IMR-90 (cell line): ENCODE measurements around the gene CYS1. TPM values are rescaled to one million over a fixed set of nuclear protein-coding genes. Genes with fewer than 3 reads are reported as not detected.

Source experiments
- ATAC-seq: fragments of 200-7000 bp; cut with Tn5 transposase; 2 replicates; pipeline ENCODE4 v1.9.1; 2020; ENCODE audit warnings: low read depth, mild to moderate bottlenecking, moderate library complexity
- BruUV-seq: library from RNA; stranded (reverse); fragments of 400-500 nt; replicated peaks from 2 replicates; lab custom pipeline; 2021; lab: Mats Ljungman, UMichigan
- CTCF ChIA-PET: fragments of 300-600 bp; formaldehyde crosslinking; extraction: SDS; loops from one replicate; lab custom pipeline; 2021; ENCODE audit warnings: antibody characterized with exemption; lab: Yijun Ruan, JAX
- POLR2A ChIA-PET: fragments of 300-600 bp; sonication (Branson Sonifier 250); formaldehyde crosslinking; loops from one replicate; lab custom pipeline; 2022; ENCODE audit warnings: antibody characterized with exemption; ENCODE audit not compliant: unreplicated experiment; lab: Charles Lee
- DNase-seq: peaks from one replicate; pipeline ENCODE4 v3.0.0; 2013
- H2AFZ ChIP-seq: replicated peaks from 2 replicates; pipeline ENCODE3; 2013; ENCODE audit warnings: low read length, mild to moderate bottlenecking; ENCODE audit not compliant: poor library complexity
- H2AK5ac ChIP-seq: 2 replicates; pipeline ENCODE4 v1.6.1; 2013; ENCODE audit warnings: low read depth, low read length, inconsistent platforms
- H2AK9ac ChIP-seq: replicated peaks from 2 replicates; pipeline ENCODE3; 2013; ENCODE audit warnings: mild to moderate bottlenecking, low read depth, low read length, moderate library complexity; ENCODE audit not compliant: poor library complexity
- H2BK120ac ChIP-seq: 2 replicates; pipeline ENCODE4 v1.6.1; 2013; ENCODE audit warnings: low read depth, low read length, inconsistent platforms
- H2BK15ac ChIP-seq: 3 replicates; pipeline ENCODE4 v1.6.1; 2013; ENCODE audit warnings: low read depth, low read length, inconsistent platforms
- H2BK20ac ChIP-seq: 2 replicates; pipeline ENCODE4 v1.6.1; 2013; ENCODE audit warnings: low read depth, mild to moderate bottlenecking, inconsistent platforms, low read length, moderate library complexity
- H2BK5ac ChIP-seq: 2 replicates; pipeline ENCODE4 v1.6.1; 2013; ENCODE audit warnings: mild to moderate bottlenecking, low read depth, low read length, inconsistent platforms; ENCODE audit not compliant: poor library complexity, severe bottlenecking
- H3K14ac ChIP-seq: replicated peaks from 2 replicates; pipeline ENCODE4 v1.6.1; 2013; ENCODE audit warnings: low read depth, low read length, inconsistent platforms
- H3K18ac ChIP-seq: 2 replicates; pipeline ENCODE4 v1.6.1; 2013; ENCODE audit warnings: low read depth, low read length, control low read depth
- H3K23ac ChIP-seq: 2 replicates; pipeline ENCODE4 v1.6.1; 2013; ENCODE audit warnings: low read depth, low read length, inconsistent platforms
- H3K27ac ChIP-seq: 2 replicates; pipeline ENCODE4 v1.5.1; 2013; ENCODE audit warnings: mild to moderate bottlenecking, control low read depth, low read length; ENCODE audit not compliant: insufficient read depth
- H3K27me3 ChIP-seq: 2 replicates; pipeline ENCODE4 v1.6.1; 2013; ENCODE audit warnings: low read length; ENCODE audit not compliant: control insufficient read depth, insufficient read depth
- H3K36me3 ChIP-seq: 2 replicates; pipeline ENCODE4 v1.6.1; 2013; ENCODE audit warnings: low read length, mixed read lengths; ENCODE audit not compliant: control insufficient read depth, insufficient read depth
- H3K4ac ChIP-seq: 2 replicates; pipeline ENCODE4 v1.6.1; 2013; ENCODE audit warnings: low read depth, low read length, inconsistent platforms
- H3K4me1 ChIP-seq: 2 replicates; pipeline ENCODE4 v1.6.1; 2013; ENCODE audit warnings: low read length, mixed read lengths; ENCODE audit not compliant: control insufficient read depth, insufficient read depth
- H3K4me2 ChIP-seq: 2 replicates; pipeline ENCODE4 v1.6.1; 2013; ENCODE audit warnings: low read depth, mild to moderate bottlenecking, control low read depth, low read length, moderate library complexity
- H3K4me3 ChIP-seq: 2 replicates; pipeline ENCODE4 v1.5.1; 2013; ENCODE audit warnings: low read depth, mild to moderate bottlenecking, control low read depth, low read length, moderate library complexity; ENCODE audit not compliant: insufficient read depth
- H3K56ac ChIP-seq: 2 replicates; pipeline ENCODE4 v1.6.1; 2013; ENCODE audit warnings: low read length, inconsistent platforms; ENCODE audit not compliant: insufficient read depth; ENCODE audit errors: extremely low read depth
- H3K79me1 ChIP-seq, 2 experiments: 2 replicates each; pipeline ENCODE4 v1.6.1; 2013; ENCODE audit warnings: low read length in 2 of 2, inconsistent platforms in 1 of 2, low read depth in 1 of 2
- H3K9ac ChIP-seq: 2 replicates; pipeline ENCODE4 v1.6.1; 2013; ENCODE audit warnings: low read depth, low read length, control low read depth
- H3K9me1 ChIP-seq: 2 replicates; pipeline ENCODE4 v1.6.1; 2013; ENCODE audit warnings: low read length, inconsistent platforms; ENCODE audit not compliant: insufficient read depth
- H3K9me3 ChIP-seq: 2 replicates; pipeline ENCODE4 v1.6.1; 2013; ENCODE audit warnings: low read length; ENCODE audit not compliant: control insufficient read depth, insufficient read depth
- H4K20me1 ChIP-seq: 2 replicates; pipeline ENCODE4 v1.6.1; 2013; ENCODE audit warnings: low read length, inconsistent platforms; ENCODE audit not compliant: insufficient read depth
- H4K5ac ChIP-seq: 2 replicates; pipeline ENCODE4 v1.6.1; 2013; ENCODE audit warnings: mild to moderate bottlenecking, low read depth, low read length, control low read depth
- H4K8ac ChIP-seq, 2 experiments: 2 replicates each; pipeline ENCODE4 v1.6.1; 2013; ENCODE audit warnings: low read depth in 2 of 2, low read length in 2 of 2, control low read depth in 1 of 2, inconsistent platforms in 1 of 2
- H4K91ac ChIP-seq: 2 replicates; pipeline ENCODE4 v1.6.1; 2013; ENCODE audit warnings: low read depth, low read length, inconsistent platforms; ENCODE audit not compliant: insufficient read depth
- BHLHE40 ChIP-seq: fragments of 150-350 bp; IDR thresholded peaks from 2 replicates; pipeline ENCODE4 v1.6.1; 2016; ENCODE audit warnings: mild to moderate bottlenecking, low read depth, low read length
- CEBPB ChIP-seq: IDR thresholded peaks from 2 replicates; pipeline ENCODE4 v1.6.1; 2012; ENCODE audit warnings: low read depth, low read length, improper control_type of control experiment
- CHD1 ChIP-seq: IDR thresholded peaks from 2 replicates; pipeline ENCODE4 v1.6.1; 2012; ENCODE audit warnings: low read depth, low read length, improper control_type of control experiment
- FOS ChIP-seq: fragments of 150-350 bp; IDR thresholded peaks from 2 replicates; pipeline ENCODE4 v1.6.1; 2016; ENCODE audit warnings: low read depth, low read length
- MAFK ChIP-seq: IDR thresholded peaks from 2 replicates; pipeline ENCODE4 v1.6.1; 2012; ENCODE audit warnings: low read depth, low read length, improper control_type of control experiment
- MAZ ChIP-seq: IDR thresholded peaks from 2 replicates; pipeline ENCODE4 v1.6.1; 2012; ENCODE audit warnings: low read depth, mild to moderate bottlenecking, low read length, improper control_type of control experiment, moderate library complexity, borderline replicate concordance
- MXI1 ChIP-seq: IDR thresholded peaks from 2 replicates; pipeline ENCODE4 v1.6.1; 2012; ENCODE audit warnings: low read depth, mild to moderate bottlenecking, low read length, moderate library complexity, borderline replicate concordance
- NFE2L2 ChIP-seq: fragments of 150-350 bp; IDR thresholded peaks from 2 replicates; pipeline ENCODE4 v1.6.1; 2016; ENCODE audit warnings: low read depth, mild to moderate bottlenecking, low read length
- POLR2A ChIP-seq: IDR thresholded peaks from 2 replicates; pipeline ENCODE4 v1.6.1; 2012; ENCODE audit warnings: mild to moderate bottlenecking, low read depth, low read length
- RAD21 ChIP-seq: IDR thresholded peaks from 2 replicates; pipeline ENCODE4 v1.6.1; 2012; ENCODE audit warnings: low read length, improper control_type of control experiment
- RCOR1 ChIP-seq: IDR thresholded peaks from 2 replicates; pipeline ENCODE4 v1.6.1; 2012; ENCODE audit warnings: mild to moderate bottlenecking, low read length, improper control_type of control experiment; ENCODE audit not compliant: insufficient replicate concordance
- RFX5 ChIP-seq: IDR thresholded peaks from 2 replicates; pipeline ENCODE4 v1.8.0; 2012; ENCODE audit warnings: low read depth, mild to moderate bottlenecking, low read length, moderate library complexity
- SMC3 ChIP-seq: fragments of 150-350 bp; IDR thresholded peaks from 2 replicates; pipeline ENCODE4 v1.6.1; 2016; ENCODE audit warnings: low read depth, mild to moderate bottlenecking, antibody characterized with exemption, low read length, moderate library complexity
- WGBS, 2 experiments: methylation state at CpG; one replicate each; pipeline versions ENCODE4 v1.1.5 to v1.1.7; 2013; ENCODE audit warnings: missing lambda C conversion rate in 2 of 2; ENCODE audit not compliant: insufficient read length in 1 of 2; ENCODE audit errors: extremely low coverage in 2 of 2; 5-methylcytosine and 5-hydroxymethylcytosine counted together
- dilution Hi-C: fragments of 300-500 bp; cut with HindIII; formaldehyde crosslinking; loops from one replicate; pipeline ENCODE4 v1.14.3; 2018; ENCODE audit warnings: low sequenced_read_pairs; ENCODE audit not compliant: unreplicated experiment
- in situ Hi-C: fragments of 300-500 bp; cut with MboI; formaldehyde crosslinking; loops from 3 replicates; pipeline ENCODE4 v1.14.3; 2019; ENCODE audit warnings: low sequenced_read_pairs, inconsistent platforms, mixed read lengths
- intact Hi-C: fragments of 100-400 bp; cut with micrococcal nuclease; formaldehyde crosslinking; loops from 2 replicates; pipeline ENCODE4 v1.10.0; 2022
- polyA plus RNA-seq, 3 experiments: library from polyadenylated mRNA; depleted of rRNA; stranded (reverse); fragments of >200 nt; gene quantifications; 2 replicates each; pipeline ENCODE4 v1.2.3, GENCODE V29; 2012; ENCODE audit warnings: low replicate concordance in 1 of 3
- total RNA-seq: library from RNA; depleted of rRNA; stranded (reverse); fragments of >200 nt; gene quantifications from 2 replicates; pipeline ENCODE4 v1.2.3, GENCODE V29; 2012
- TF ChIP-seq, protein P1 (sequence below): fragments of 150-350 bp; IDR thresholded peaks from 2 replicates; pipeline ENCODE4 v1.6.1; 2017; ENCODE audit warnings: mild to moderate bottlenecking, antibody characterized with exemption, low read length, low read depth
- TF ChIP-seq, protein P2 (sequence below): fragments of 150-350 bp; IDR thresholded peaks from 2 replicates; pipeline ENCODE4 v1.6.1; 2016; ENCODE audit warnings: low read depth, mild to moderate bottlenecking, low read length, moderate library complexity, borderline replicate concordance
- TF ChIP-seq, protein P3 (sequence below): conservative IDR thresholded peaks from 2 replicates; pipeline ENCODE4 v1.5.1; 2012; ENCODE audit warnings: mild to moderate bottlenecking, low read depth, low read length, improper control_type of control experiment

CYS1 gene
- total and polyA plus RNA-seq, 2 of the 4 experiments (the other 2 are of a cell fraction), result under 0.01 to 0.12 TPM

DNA sequence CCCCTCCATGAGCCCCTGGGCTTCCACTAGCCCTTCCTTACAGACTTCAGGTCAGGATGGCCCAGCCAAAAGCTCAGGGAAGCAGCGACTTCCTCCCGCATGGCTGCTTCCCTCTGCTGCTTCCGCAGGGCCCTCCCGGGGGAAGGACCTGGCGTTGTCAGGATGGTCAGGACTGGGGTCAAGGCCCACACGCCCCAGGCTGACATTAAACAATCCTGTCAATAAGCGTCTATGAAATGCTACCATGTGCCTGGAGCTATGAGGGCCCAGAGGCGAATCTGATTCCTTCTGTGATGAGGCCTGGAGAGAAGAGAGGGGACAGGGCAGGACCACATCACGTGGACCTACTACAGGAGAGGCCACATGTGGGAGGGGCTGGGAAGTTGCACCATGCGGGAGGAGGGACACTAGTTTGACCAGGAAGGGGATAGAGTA is 17.3 kb downstream of the CYS1 start:
- no peak overlapping the region for H2AFZ ChIP-seq
- no peak overlapping the region for H3K4me2 ChIP-seq
- no peak overlapping the region for H4K5ac ChIP-seq
- intact Hi-C loops (no loop called here), in situ Hi-C loops (no loop called here), dilution Hi-C loops (no loop called here)
- no peak overlapping the region for H2BK5ac ChIP-seq
- no peak overlapping the region for H2BK15ac ChIP-seq
- H3K14ac ChIP-seq, result no peak overlapping the region
- no peak overlapping the region for H2AK5ac ChIP-seq
- no TSS peak for BruUV-seq
- H3K9me3 ChIP-seq, result peaks cover 2% of the 10 kb centered on the region; the same call in 1 of the 2 replicates
- H4K91ac ChIP-seq, result no peak overlapping the region
- peaks cover 3% of the 10 kb centered on the region for H3K27me3 ChIP-seq
- H3K4me1 ChIP-seq, result peaks cover 3% of the 10 kb centered on the region; the same call in 1 of the 2 replicates
- ATAC-seq (no peak), DNase-seq (no peak)
- H2BK20ac ChIP-seq, result no peak overlapping the region
- no peak overlapping the region for H3K18ac ChIP-seq
- no peaks in the 10 kb centered on the region for H3K36me3 ChIP-seq
- no peak for TF ChIP-seq BHLHE40
- TF ChIP-seq CHD1, result no peak
- TF ChIP-seq POLR2A, result no peak
- TF ChIP-seq, protein P1, sequence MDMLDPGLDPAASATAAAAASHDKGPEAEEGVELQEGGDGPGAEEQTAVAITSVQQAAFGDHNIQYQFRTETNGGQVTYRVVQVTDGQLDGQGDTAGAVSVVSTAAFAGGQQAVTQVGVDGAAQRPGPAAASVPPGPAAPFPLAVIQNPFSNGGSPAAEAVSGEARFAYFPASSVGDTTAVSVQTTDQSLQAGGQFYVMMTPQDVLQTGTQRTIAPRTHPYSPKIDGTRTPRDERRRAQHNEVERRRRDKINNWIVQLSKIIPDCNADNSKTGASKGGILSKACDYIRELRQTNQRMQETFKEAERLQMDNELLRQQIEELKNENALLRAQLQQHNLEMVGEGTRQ, result no peak
- TF ChIP-seq FOS, result no peak
- no peak for TF ChIP-seq SMC3
- no peak for TF ChIP-seq RFX5
- TF ChIP-seq MAFK, result no peak
- no peak for TF ChIP-seq RCOR1
- TF ChIP-seq MXI1, result no peak
- TF ChIP-seq, protein P2, sequence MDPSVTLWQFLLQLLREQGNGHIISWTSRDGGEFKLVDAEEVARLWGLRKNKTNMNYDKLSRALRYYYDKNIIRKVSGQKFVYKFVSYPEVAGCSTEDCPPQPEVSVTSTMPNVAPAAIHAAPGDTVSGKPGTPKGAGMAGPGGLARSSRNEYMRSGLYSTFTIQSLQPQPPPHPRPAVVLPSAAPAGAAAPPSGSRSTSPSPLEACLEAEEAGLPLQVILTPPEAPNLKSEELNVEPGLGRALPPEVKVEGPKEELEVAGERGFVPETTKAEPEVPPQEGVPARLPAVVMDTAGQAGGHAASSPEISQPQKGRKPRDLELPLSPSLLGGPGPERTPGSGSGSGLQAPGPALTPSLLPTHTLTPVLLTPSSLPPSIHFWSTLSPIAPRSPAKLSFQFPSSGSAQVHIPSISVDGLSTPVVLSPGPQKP, result no peak
- no peak for TF ChIP-seq MAZ
- TF ChIP-seq, protein P3, sequence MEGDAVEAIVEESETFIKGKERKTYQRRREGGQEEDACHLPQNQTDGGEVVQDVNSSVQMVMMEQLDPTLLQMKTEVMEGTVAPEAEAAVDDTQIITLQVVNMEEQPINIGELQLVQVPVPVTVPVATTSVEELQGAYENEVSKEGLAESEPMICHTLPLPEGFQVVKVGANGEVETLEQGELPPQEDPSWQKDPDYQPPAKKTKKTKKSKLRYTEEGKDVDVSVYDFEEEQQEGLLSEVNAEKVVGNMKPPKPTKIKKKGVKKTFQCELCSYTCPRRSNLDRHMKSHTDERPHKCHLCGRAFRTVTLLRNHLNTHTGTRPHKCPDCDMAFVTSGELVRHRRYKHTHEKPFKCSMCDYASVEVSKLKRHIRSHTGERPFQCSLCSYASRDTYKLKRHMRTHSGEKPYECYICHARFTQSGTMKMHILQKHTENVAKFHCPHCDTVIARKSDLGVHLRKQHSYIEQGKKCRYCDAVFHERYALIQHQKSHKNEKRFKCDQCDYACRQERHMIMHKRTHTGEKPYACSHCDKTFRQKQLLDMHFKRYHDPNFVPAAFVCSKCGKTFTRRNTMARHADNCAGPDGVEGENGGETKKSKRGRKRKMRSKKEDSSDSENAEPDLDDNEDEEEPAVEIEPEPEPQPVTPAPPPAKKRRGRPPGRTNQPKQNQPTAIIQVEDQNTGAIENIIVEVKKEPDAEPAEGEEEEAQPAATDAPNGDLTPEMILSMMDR, result no peak
- TF ChIP-seq CEBPB, result no peak
- no peak for TF ChIP-seq RAD21
- TF ChIP-seq NFE2L2, result no peak
- ChIA-PET CTCF (no interaction called here), POLR2A (no interaction called here)
- H3K27ac ChIP-seq, result no peak overlapping the region
- H3K56ac ChIP-seq, result no peak overlapping the region
- H3K4ac ChIP-seq, result no peak overlapping the region
- no peak overlapping the region for H2BK120ac ChIP-seq
- H4K20me1 ChIP-seq, result no peaks in the 10 kb centered on the region; the same call in 1 of the 2 replicates
- WGBS, 2 experiments, result 71% methylated on average over 8 of the region's 10 CpGs; no CpG with 5 or more reads in 1 of the 2 experiments
- no peak overlapping the region for H4K8ac ChIP-seq
- no peak overlapping the region for H3K23ac ChIP-seq
- no peak overlapping the region for H3K9ac ChIP-seq
- no peak overlapping the region for H3K4me3 ChIP-seq
- no peak overlapping the region for H2AK9ac ChIP-seq
- no peaks in the 10 kb centered on the region; the same call in 1 of the 2 replicates for H3K9me1 ChIP-seq
- H3K79me1 ChIP-seq, result no peaks in the 10 kb centered on the region
